NB4 (cell line): ENCODE results near the gene FGD2.

Experiments
- POLR2A ChIP-seq: IDR thresholded peaks from 2 replicates; pipeline ENCODE4 v1.6.1; 2011; ENCODE audit warnings: mild to moderate bottlenecking; ENCODE audit not compliant: insufficient read length; ENCODE audit errors: extremely low read depth
- TF ChIP-seq, protein P1 (sequence below): IDR thresholded peaks from one replicate; pipeline ENCODE4 v1.5.1; 2012; ENCODE audit warnings: low read depth, low read length
- TF ChIP-seq, protein P2 (sequence below): IDR thresholded peaks from 2 replicates; pipeline ENCODE4 v1.6.1; 2011; ENCODE audit warnings: low read depth, low read length

- TF ChIP-seq, protein P1, sequence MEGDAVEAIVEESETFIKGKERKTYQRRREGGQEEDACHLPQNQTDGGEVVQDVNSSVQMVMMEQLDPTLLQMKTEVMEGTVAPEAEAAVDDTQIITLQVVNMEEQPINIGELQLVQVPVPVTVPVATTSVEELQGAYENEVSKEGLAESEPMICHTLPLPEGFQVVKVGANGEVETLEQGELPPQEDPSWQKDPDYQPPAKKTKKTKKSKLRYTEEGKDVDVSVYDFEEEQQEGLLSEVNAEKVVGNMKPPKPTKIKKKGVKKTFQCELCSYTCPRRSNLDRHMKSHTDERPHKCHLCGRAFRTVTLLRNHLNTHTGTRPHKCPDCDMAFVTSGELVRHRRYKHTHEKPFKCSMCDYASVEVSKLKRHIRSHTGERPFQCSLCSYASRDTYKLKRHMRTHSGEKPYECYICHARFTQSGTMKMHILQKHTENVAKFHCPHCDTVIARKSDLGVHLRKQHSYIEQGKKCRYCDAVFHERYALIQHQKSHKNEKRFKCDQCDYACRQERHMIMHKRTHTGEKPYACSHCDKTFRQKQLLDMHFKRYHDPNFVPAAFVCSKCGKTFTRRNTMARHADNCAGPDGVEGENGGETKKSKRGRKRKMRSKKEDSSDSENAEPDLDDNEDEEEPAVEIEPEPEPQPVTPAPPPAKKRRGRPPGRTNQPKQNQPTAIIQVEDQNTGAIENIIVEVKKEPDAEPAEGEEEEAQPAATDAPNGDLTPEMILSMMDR: peak; percentile 86
- TF ChIP-seq, protein P2, sequence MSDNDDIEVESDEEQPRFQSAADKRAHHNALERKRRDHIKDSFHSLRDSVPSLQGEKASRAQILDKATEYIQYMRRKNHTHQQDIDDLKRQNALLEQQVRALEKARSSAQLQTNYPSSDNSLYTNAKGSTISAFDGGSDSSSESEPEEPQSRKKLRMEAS: peak; percentile 94
- TF ChIP-seq POLR2A: no peak
These were observed 45.9 kb downstream of the FGD2 start for GRCh38 chr6:37051138-37052026.
